Tibial nerve (tissue), 3 donors: ENCODE measurements around the gene EYA2.

ENCODE experiments used
- POLR2A ChIP-seq, 2 donors: fragments of 450-650 bp; IDR thresholded peaks; one replicate each; pipeline ENCODE4 v1.6.1; 2017; ENCODE audit warnings: antibody characterized with exemption in 2 of 2, mild to moderate bottlenecking in 2 of 2, moderate library complexity in 2 of 2
- TF ChIP-seq, protein P1 (sequence below), 5 experiments: fragments of 200-600 bp in 3 of 5; fragments of 450-650 bp in 2 of 5; sonication (generic) in 3 of 5; IDR thresholded peaks; one replicate each; pipeline ENCODE4 v1.5.1; 2016 to 2019; ENCODE audit warnings: antibody characterized with exemption in 5 of 5, mild to moderate bottlenecking in 3 of 5, moderate library complexity in 2 of 5

- TF ChIP-seq, protein P1, sequence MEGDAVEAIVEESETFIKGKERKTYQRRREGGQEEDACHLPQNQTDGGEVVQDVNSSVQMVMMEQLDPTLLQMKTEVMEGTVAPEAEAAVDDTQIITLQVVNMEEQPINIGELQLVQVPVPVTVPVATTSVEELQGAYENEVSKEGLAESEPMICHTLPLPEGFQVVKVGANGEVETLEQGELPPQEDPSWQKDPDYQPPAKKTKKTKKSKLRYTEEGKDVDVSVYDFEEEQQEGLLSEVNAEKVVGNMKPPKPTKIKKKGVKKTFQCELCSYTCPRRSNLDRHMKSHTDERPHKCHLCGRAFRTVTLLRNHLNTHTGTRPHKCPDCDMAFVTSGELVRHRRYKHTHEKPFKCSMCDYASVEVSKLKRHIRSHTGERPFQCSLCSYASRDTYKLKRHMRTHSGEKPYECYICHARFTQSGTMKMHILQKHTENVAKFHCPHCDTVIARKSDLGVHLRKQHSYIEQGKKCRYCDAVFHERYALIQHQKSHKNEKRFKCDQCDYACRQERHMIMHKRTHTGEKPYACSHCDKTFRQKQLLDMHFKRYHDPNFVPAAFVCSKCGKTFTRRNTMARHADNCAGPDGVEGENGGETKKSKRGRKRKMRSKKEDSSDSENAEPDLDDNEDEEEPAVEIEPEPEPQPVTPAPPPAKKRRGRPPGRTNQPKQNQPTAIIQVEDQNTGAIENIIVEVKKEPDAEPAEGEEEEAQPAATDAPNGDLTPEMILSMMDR (IDR thresholded peaks at IDR 0.05) = no peak
- no peak for TF ChIP-seq POLR2A (IDR thresholded peaks at IDR 0.05)
Measured at GRCh38 chr20:47172579-47172978, 277.9 kb downstream of the EYA2 start.
